Stimulated activated naive CD4-positive, alpha-beta T cell (primary cell): ENCODE results near the gene PCDHB14.
"Not testable (repeated sequence)": the region's sequence is repeated elsewhere in the genome, so short reads cannot be mapped to it uniquely, and the experiment has no call there.

Source experiments
- DNase-seq, 6 experiments: peaks; one replicate each; lab custom pipeline; 2025; lab: John Stamatoyannopoulos, UW

PCDHB14 gene

GRCh38 chr5:141223112-141223783 is at the start of gene PCDHB14:
TSS of gene PCDHB14 (plus strand) at chr5:141223343. CDS start at chr5:141223506, 163 bp downstream.
- DNase-seq, result peak in 1 of 6 experiments; percentile 4

GRCh38 chr5:141174291-141175104 is 48.6 kb upstream of the PCDHB14 start:
- not testable (repeated sequence) for DNase-seq

GRCh38 chr5:141175933-141176332 is 47.2 kb upstream of the PCDHB14 start:
- no peak for DNase-seq

- DNase-seq, result peak in 1 of 6 experiments; percentile 3
These were observed 45.5 kb upstream of the PCDHB14 start, which contains the start of gene PCDHB8 for GRCh38 chr5:141177577-141178191. TSS of gene PCDHB8 (plus strand) at chr5:141177790. CDS start at chr5:141178035, 245 bp downstream.

- DNase-seq, result not testable (repeated sequence)
These were observed 43.8 kb upstream of the PCDHB14 start for GRCh38 chr5:141179371-141179770.

GRCh38 chr5:141179876-141180275 is 43.3 kb upstream of the PCDHB14 start:
- not testable (repeated sequence) for DNase-seq

GRCh38 chr5:141180313-141180712 is 42.8 kb upstream of the PCDHB14 start:
- DNase-seq, result no peak

- DNase-seq, result no peak
These were observed 40.9 kb upstream of the PCDHB14 start, which contains the start of gene PCDHB16 for GRCh38 chr5:141182248-141182647. TSS of gene PCDHB16 (plus strand) at chr5:141182387. CDS start at chr5:141182560, 173 bp downstream.

GRCh38 chr5:141184117-141184855 is 38.9 kb upstream of the PCDHB14 start:
- DNase-seq, result not testable (repeated sequence)

- DNase-seq, result no peak
These were observed 36.1 kb upstream of the PCDHB14 start, which contains the start of gene PCDHB9 for GRCh38 chr5:141186897-141187512. TSS of gene PCDHB9 (plus strand) at chr5:141187161. CDS start at chr5:141187319, 158 bp downstream.

GRCh38 chr5:141188682-141189081 is 34.5 kb upstream of the PCDHB14 start:
- not testable (repeated sequence) for DNase-seq

GRCh38 chr5:141189131-141189530 is 34.0 kb upstream of the PCDHB14 start:
- DNase-seq, result not testable (repeated sequence)

- no peak for DNase-seq
These were observed 30.9 kb upstream of the PCDHB14 start, which contains the start of gene PCDHB10 for GRCh38 chr5:141192110-141192725. TSS of gene PCDHB10 (plus strand) at chr5:141192353. CDS start at chr5:141192553, 200 bp downstream.

GRCh38 chr5:141194332-141194731 is 28.8 kb upstream of the PCDHB14 start:
- not testable (repeated sequence) for DNase-seq

GRCh38 chr5:141196363-141196762 is 26.8 kb upstream of the PCDHB14 start:
- DNase-seq, result no peak

GRCh38 chr5:141199359-141200235 is 23.5 kb upstream of the PCDHB14 start, which contains the start of gene PCDHB11:
TSS of gene PCDHB11 (plus strand) at chr5:141199627. CDS start at chr5:141199775, 148 bp downstream.
- DNase-seq, result no peak

GRCh38 chr5:141201126-141201525 is 22.0 kb upstream of the PCDHB14 start:
- DNase-seq, result not testable (repeated sequence)

GRCh38 chr5:141201646-141202045 is 21.5 kb upstream of the PCDHB14 start:
- DNase-seq, result not testable (repeated sequence)

GRCh38 chr5:141208478-141208877 is 14.7 kb upstream of the PCDHB14 start, which contains the start of gene PCDHB12:
TSS of gene PCDHB12 (plus strand) at chr5:141208719. CDS start at chr5:141208908, 189 bp downstream.
- DNase-seq, result no peak
